ENCODE measurements around the gene RPLP1. TPM values are rescaled to one million over a fixed set of nuclear protein-coding genes. Genes with fewer than 3 reads are reported as not detected.

RPLP1 gene
- total and polyA plus RNA-seq, 9 of the 15 experiments (the other 6 are each of a cell fraction or from before 2014, with no cell fraction given) = 76.3 to 3,053 (median 847) TPM

DNA sequence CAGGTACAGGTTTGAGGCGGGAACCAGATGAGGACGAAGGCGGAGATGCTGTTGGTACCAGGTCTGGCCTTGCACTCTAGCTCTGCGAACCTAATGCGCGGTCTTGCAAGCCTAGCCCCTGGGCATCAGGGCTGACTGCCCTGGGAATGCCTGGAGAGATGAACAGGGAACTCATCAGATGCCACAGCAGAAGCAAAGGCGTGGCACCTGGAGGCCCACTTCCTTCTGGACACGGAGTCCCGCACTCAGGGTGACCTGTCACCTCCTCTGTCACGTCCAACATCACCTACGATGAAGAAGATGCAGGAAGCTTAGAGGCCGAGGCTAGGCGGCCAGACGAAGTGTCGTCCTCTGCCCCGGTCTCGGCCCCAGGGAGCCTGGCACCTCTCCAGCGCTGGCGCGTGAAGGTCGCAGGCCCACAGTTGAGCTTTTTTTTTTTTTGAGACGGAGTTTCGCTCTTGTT, 9.4 kb downstream of the RPLP1 start:
- Histone ChIP-seq H3K9ac (ENCODE audit: insufficient read depth in 1 of 2, low read depth in 2 of 2, low read length in 2 of 2) (peak overlapping the region; percentile 62 to 91), H2AFZ (ENCODE audit: low read depth, low read length) (peak overlapping the region; percentile 86)
- CTCF ChIA-PET (ENCODE audit: low intra/inter-chr PET ratio) = no interaction called here

More for the DNA sequence above, 9.4 kb downstream of the RPLP1 start:
- Histone ChIP-seq H3K36me3 (ENCODE audit: control insufficient read depth, insufficient read depth, low read length) (peaks cover 5% of the 10 kb centered on the region), H3K27me3 (ENCODE audit: control insufficient read depth in 2 of 2, insufficient read depth in 2 of 2, low read length in 2 of 2) (no peaks in the 10 kb centered on the region), H4K20me1 (replicated peaks; ENCODE audit: control insufficient read depth, insufficient read depth, low read length) (no peaks in the 10 kb centered on the region; the same call in 1 of the 2 replicates), H3K4me1 (replicated peaks in 1 of 2; ENCODE audit: control insufficient read depth in 2 of 2, insufficient read depth in 2 of 2, low read length in 2 of 2) (peaks cover 15 to 24% of the 10 kb centered on the region in 2 experiments; a peak in 4 of 5 replicates), H3K4me2 (ENCODE audit: insufficient read depth, low read length) (peak overlapping the region; percentile 86), H3K79me2 (ENCODE audit: control insufficient read depth, insufficient read depth, low read length) (peaks cover 8% of the 10 kb centered on the region; the same call in 2 of the 3 replicates), H3K9me3 (replicated peaks; ENCODE audit: control insufficient read depth, insufficient read depth, low read depth, low read length) (no peaks in the 10 kb centered on the region), H3K4me3 (peak overlapping the region; percentile 45), H3K27ac (ENCODE audit: extremely low read depth, low read depth, low read length) (peak overlapping the region; percentile 51), H3K9me1 (ENCODE audit: control insufficient read depth, insufficient read depth, low read length) (no peaks in the 10 kb centered on the region)
- TSS peak; percentile 90 for BruUV-seq (replicated peaks)
- WGBS (ENCODE audit: insufficient coverage, low coverage, missing lambda C conversion rate) = 30% methylated on average over 23 of the region's 23 CpGs
- peak; percentile 4 for ATAC-seq
- peak in 1 of 4 experiments; percentile 36 for DNase-seq (ENCODE audit: extremely low read depth in 1 of 4, low spot score in 3 of 4)
- in situ Hi-C loops (cut with MboI) (no loop called here), intact Hi-C loops (cut with micrococcal nuclease) (loop anchor here (2.0 to 10.0 kb wide), 3 partner anchors 47 to 639 kb away; partner anchors contain the start of genes GLCE and KIF23)
- TF ChIP-seq ZBED1 (IDR thresholded peaks at IDR 0.05) (no peak), ZBTB40 (IDR thresholded peaks at IDR 0.05) (0 out of 2 replicates have a peak, but pooled peaks have one; percentile 23), ZBTB40 (CRISPR knock-in tag; IDR thresholded peaks at IDR 0.05) (no peak), ZNF384 (IDR thresholded peaks at IDR 0.05; ENCODE audit: low read depth, low read length) (peak; percentile 11; the same call in 1 of the 2 replicates), NFIC (IDR thresholded peaks at IDR 0.05) (peak; percentile 80)
- no peak for FAIRE-seq
- POLR2A ChIA-PET = interaction anchor here (0.6 to 3.8 kb wide), 5 partner anchors 9 to 84 kb away, joined by 3 to 127 read pairs (median 3); partner anchors contain the start of genes KIF23 and RPLP1

All from K562 (cell line).